ENCODE results near the gene PRKCE.

GRCh38 chr2:45725731-45726130 is 74.3 kb downstream of the PRKCE start:
- TF ChIP-seq CTCF (IDR thresholded peaks at IDR 0.05) (no peak), POLR2AphosphoS5 (IDR thresholded peaks at IDR 0.05) (no peak)
